PFSK-1 (cell line): Measurements from ENCODE around the gene CAMSAP3.

Experiments
- REST ChIP-seq, 2 experiments: IDR thresholded peaks; 2 replicates each; pipeline versions ENCODE4 v1.6.1 to v1.8.0; 2011 to 2012; ENCODE audit warnings: low read depth in 2 of 2, low read length in 2 of 2, control low read depth in 1 of 2, inconsistent platforms in 1 of 2, mild to moderate bottlenecking in 1 of 2, moderate library complexity in 1 of 2; ENCODE audit not compliant: insufficient read depth in 1 of 2
- SIN3A ChIP-seq: IDR thresholded peaks from 2 replicates; pipeline ENCODE4 v1.6.1; 2012; ENCODE audit warnings: mild to moderate bottlenecking, low read length, moderate library complexity, borderline replicate concordance; ENCODE audit not compliant: insufficient read depth
- TAF1 ChIP-seq: IDR thresholded peaks from 2 replicates; pipeline ENCODE4 v1.6.1; 2012; ENCODE audit warnings: low read length, control low read depth, borderline replicate concordance; ENCODE audit not compliant: insufficient read depth

- TF ChIP-seq REST (IDR thresholded peaks at IDR 0.05; ENCODE audit: insufficient read depth in 1 of 2, low read depth in 2 of 2, low read length in 2 of 2) (no peak), SIN3A (no peak), TAF1 (no peak)
Measured at GRCh38 chr19:7642295-7643030, 46.8 kb downstream of the CAMSAP3 start.
